Effector memory CD8-positive, alpha-beta T cell (primary cell): Measurements from ENCODE around the gene CYB5R2.

Experiments
- ATAC-seq: fragments of 150-1000 bp; cut with Tn5 transposase; replicated peaks from 2 replicates; pipeline ENCODE4 v1.10.0; 2021; ENCODE audit warnings: mild to moderate bottlenecking, moderate library complexity
- DNase-seq, 3 experiments: peaks; one replicate each; pipeline ENCODE4 v3.0.0; 2021
- H3K27ac Mint-ChIP-seq, 2 donors: one replicate each; pipeline ENCODE4 v1.8.0; 2022; ENCODE audit warnings: mild to moderate bottlenecking in 2 of 2, mixed read lengths in 2 of 2, moderate library complexity in 2 of 2
- H3K27me3 Mint-ChIP-seq, 2 donors: one replicate each; pipeline ENCODE4 v1.8.0; 2022; ENCODE audit warnings: mixed read lengths in 2 of 2
- H3K36me3 Mint-ChIP-seq: one replicate; pipeline ENCODE4 v1.8.0; 2022; ENCODE audit warnings: mild to moderate bottlenecking, moderate library complexity, mixed read lengths; ENCODE audit not compliant: insufficient read depth
- H3K4me1 Mint-ChIP-seq, 2 donors: one replicate each; pipeline ENCODE4 v1.8.0; 2022; ENCODE audit warnings: low read depth in 2 of 2, mixed read lengths in 2 of 2
- H3K4me3 Mint-ChIP-seq, 2 donors: one replicate each; pipeline ENCODE4 v1.8.0; 2022; ENCODE audit warnings: mild to moderate bottlenecking in 2 of 2, mixed read lengths in 2 of 2, moderate library complexity in 2 of 2
- H3K9me3 Mint-ChIP-seq, 2 donors: one replicate each; pipeline ENCODE4 v1.8.0; 2022; ENCODE audit warnings: mixed read lengths in 2 of 2

CYB5R2 gene

DNA sequence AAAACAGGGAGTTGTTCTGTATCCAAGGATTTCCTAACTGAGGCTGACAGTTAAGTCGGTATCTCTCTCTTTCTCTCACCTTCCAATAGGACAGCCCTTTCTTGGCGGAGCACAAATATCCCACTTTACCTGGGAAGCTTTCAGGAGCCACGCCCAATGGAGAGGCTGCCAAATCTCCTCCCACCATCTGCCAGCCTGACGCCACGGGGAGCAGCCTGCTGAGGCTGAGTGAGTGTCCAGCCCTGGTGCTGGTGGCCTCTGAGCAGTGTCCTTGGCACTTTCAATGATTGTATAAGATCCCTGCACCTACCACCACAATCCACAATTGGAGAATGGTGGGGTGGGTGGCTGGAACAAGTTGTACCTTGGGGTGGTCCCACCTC lies 33.7 kb downstream of the CYB5R2 start:
- H3K27me3 Mint-ChIP-seq, result no peaks in the 10 kb centered on the region
- H3K27ac Mint-ChIP-seq, result no peak overlapping the region
- DNase-seq (no peak), ATAC-seq (no peak)
- no peak overlapping the region for H3K4me3 Mint-ChIP-seq
- peaks cover 4% of the 10 kb centered on the region for H3K36me3 Mint-ChIP-seq
- no peaks in the 10 kb centered on the region for H3K9me3 Mint-ChIP-seq
- H3K4me1 Mint-ChIP-seq, result no peaks in the 10 kb centered on the region

DNA sequence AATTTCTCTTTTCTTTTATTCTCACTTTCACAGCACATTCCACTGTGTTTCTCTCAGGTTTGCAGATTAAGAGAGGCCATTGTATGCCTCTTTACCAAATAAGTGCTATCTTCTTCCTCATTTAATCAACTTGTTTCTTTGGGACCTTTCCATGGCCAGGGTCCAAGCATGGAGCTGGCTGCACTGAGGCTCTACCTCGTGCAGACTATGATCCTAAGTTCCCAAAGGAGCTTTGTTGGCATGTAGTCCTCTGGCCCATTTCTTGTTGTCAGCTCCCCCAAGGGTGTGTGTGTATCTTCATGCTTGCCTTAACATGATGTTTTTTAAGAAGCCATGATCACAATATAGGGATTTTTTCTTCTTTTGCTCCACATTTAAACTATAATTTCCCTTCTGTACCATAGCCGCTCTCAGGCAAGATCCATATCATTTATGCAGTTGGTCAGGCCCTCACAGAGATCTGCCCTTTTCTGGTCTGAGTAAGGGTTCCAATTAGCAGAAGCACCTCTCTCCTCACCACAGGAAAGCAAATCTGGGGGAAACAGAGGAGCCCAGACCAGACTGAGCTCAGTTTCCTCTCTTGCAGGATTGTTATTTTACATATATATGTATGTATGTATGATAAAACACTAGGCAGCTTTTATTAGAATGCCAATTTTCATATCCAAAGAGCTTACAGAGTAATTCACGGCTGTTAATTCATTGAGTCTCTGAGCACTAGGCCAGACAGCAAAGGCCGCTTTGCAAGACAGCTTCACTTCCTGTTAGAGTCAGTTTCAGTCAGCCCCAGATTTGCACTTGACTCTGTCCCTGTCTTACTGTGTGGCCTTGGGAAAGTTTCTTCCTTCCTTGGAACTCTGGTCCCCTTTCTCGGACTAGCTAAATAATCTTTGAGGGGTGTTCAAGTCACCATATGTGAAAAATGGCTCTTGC lies 34.3 kb downstream of the CYB5R2 start:
- no peaks in the 10 kb centered on the region for H3K4me1 Mint-ChIP-seq
- peaks cover 4% of the 10 kb centered on the region for H3K36me3 Mint-ChIP-seq

DNA sequence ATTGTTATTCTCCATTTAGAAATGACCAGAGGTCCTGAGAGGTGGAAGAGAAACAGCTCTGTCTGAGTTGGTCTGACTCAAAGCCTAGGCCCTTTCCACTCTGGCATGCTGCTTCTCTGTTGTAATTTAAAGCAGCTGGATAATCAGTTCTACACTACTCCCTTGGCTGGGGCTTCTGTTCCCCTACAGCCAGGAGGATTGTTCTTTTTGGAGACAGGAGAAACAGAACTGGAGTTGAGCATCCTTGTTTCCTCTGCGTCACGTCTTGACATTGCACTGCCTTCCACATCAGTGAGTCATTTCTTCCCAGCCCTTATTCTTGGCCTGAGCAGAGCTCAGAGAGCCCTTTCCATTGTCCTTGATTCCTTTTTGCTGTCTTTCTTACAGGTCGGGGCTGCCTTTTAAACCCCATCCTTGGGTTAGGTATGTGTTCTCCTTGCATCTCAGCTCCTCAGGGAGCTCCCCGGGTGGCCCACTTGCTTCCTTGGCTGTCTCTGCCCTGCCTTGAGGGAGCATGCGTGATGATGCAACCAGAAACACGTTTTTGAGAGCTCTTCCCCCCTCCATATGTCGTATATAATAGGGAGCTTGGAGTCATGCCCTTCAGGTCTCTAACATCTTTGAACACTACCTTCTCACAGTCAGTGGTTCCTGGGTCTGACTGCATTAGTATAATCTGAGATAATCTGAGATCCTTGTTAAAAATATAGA lies 35.7 kb downstream of the CYB5R2 start:
- Mint-ChIP-seq H3K4me3 (no peak overlapping the region), H3K9me3 (no peaks in the 10 kb centered on the region), H3K27me3 (no peaks in the 10 kb centered on the region), H3K36me3 (peaks cover 4% of the 10 kb centered on the region), H3K4me1 (no peaks in the 10 kb centered on the region), H3K27ac (no peak overlapping the region)
- DNase-seq, result no peak
- ATAC-seq, result no peak

More for the DNA sequence above, 34.3 kb downstream of the CYB5R2 start:
- no peak overlapping the region for H3K4me3 Mint-ChIP-seq
- ATAC-seq (no peak), DNase-seq (no peak)
- H3K27ac Mint-ChIP-seq, result no peak overlapping the region
- no peaks in the 10 kb centered on the region for H3K27me3 Mint-ChIP-seq
- H3K9me3 Mint-ChIP-seq, result no peaks in the 10 kb centered on the region

DNA sequence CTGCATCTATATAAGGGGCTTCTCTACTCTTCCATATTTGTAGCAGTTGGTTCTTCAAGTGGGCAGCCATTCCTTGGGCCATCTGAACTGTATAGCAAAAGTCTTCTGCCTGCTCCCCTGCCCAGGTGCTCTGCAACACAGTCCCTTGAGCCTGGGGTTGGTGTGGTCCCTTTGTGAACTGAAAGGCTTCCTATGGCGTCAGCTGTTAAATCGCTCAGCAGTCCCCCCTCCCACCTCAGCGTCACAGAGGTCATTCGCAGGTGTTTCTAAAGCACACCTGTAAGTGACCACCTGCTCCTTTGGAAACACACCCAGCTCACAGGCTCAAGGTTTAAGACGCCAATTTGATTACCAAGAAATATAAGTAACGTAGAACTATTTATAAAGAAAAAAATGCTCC lies 37.0 kb downstream of the CYB5R2 start:
- H3K36me3 Mint-ChIP-seq, result peaks cover 4% of the 10 kb centered on the region
- no peak overlapping the region for H3K27ac Mint-ChIP-seq
- no peak for DNase-seq
- H3K4me1 Mint-ChIP-seq, result no peaks in the 10 kb centered on the region
- no peaks in the 10 kb centered on the region for H3K27me3 Mint-ChIP-seq
- no peak for ATAC-seq
- no peaks in the 10 kb centered on the region for H3K9me3 Mint-ChIP-seq
- H3K4me3 Mint-ChIP-seq, result no peak overlapping the region

DNA sequence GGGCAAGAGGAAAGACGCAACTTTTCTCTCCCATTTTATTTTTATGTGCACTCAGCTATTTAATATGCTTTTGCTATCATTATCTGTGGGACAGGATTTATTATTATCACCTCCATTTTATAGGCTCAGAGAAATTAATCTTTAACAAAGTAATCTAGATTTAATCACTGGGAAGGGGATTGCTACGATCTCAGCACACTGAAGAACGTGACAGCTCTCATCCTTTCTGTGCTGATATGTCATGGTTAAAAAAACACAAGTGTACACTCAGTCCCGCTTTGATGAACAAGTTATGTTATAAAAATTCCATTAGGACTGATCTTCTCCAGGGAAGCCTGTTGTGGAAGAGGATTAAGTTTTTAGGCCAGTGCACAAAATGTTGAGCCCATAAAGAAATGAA lies 37.6 kb downstream of the CYB5R2 start:
- Mint-ChIP-seq H3K4me3 (no peak overlapping the region), H3K27me3 (no peaks in the 10 kb centered on the region), H3K9me3 (no peaks in the 10 kb centered on the region), H3K36me3 (peaks cover 4% of the 10 kb centered on the region), H3K4me1 (no peaks in the 10 kb centered on the region), H3K27ac (no peak overlapping the region)
- ATAC-seq (no peak), DNase-seq (no peak)

DNA sequence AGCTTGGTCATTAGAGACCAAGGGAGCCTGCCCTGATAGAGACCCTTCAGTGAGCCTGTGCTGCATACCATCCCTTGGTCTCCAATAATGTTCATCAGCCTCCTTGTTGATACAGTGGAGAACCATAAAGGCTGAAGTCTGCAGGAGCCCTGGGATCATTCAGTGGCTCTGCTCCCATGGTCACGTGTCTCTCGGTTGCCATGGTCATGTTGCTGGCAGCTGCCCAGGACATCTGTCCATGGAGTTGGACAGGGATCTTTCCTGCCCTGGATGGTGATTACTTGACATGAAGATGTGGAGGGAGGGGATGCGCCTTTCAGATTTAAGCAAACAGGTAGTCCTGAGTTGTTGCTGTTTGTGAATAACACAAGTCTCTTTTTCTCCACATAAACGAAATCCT lies 38.2 kb downstream of the CYB5R2 start:
- DNase-seq (no peak), ATAC-seq (no peak)
- Mint-ChIP-seq H3K36me3 (peaks cover 4% of the 10 kb centered on the region), H3K4me1 (no peaks in the 10 kb centered on the region), H3K4me3 (no peak overlapping the region), H3K27ac (no peak overlapping the region), H3K9me3 (no peaks in the 10 kb centered on the region), H3K27me3 (no peaks in the 10 kb centered on the region)

DNA sequence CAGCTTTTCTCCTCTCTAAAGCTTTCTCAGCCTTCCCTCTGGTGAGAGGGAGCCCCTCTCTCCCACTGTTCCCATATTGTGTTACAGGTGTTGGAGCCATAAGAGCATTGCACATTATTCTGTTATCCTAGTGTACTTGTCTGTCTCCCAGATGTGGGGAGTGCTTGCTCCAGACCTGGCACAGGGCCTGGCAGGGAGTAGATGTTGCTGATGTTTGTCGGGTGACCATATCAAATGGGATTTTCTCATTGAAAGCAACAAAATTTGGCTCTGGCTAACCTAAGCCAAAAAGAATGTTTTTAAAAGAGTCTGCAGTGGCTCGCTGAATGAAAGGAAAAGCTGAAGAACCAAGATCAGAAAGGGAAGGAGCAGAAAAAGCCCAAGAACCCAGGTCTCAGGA lies 41.1 kb downstream of the CYB5R2 start:
- Mint-ChIP-seq H3K36me3 (peaks cover 4% of the 10 kb centered on the region), H3K4me3 (no peak overlapping the region), H3K27ac (no peak overlapping the region), H3K4me1 (no peaks in the 10 kb centered on the region), H3K27me3 (no peaks in the 10 kb centered on the region), H3K9me3 (no peaks in the 10 kb centered on the region)
- DNase-seq (no peak), ATAC-seq (no peak)

DNA sequence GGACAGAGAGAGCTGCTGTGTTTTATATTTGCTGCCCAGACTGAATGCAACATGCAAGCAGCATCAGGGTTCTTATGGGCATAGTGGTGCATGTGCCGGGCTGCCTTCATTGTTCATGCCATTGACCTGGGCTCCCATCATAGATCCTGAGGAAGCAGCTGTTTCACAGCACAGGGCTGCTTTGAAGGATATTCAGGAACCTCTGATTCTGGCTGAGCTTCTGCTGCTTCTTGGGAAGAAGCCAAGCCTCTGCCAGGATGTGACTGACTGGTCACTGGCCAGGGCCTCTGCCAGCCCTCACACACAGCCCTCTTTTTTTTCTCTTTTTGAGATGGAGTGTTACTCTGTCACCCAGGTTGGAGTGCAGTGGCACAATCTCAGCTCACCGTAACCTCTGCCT lies 43.3 kb downstream of the CYB5R2 start:
- ATAC-seq, result no peak
- Mint-ChIP-seq H3K4me1 (no peaks in the 10 kb centered on the region), H3K4me3 (no peak overlapping the region), H3K27ac (no peak overlapping the region), H3K9me3 (no peaks in the 10 kb centered on the region), H3K36me3 (no peaks in the 10 kb centered on the region), H3K27me3 (no peaks in the 10 kb centered on the region)
- no peak for DNase-seq

DNA sequence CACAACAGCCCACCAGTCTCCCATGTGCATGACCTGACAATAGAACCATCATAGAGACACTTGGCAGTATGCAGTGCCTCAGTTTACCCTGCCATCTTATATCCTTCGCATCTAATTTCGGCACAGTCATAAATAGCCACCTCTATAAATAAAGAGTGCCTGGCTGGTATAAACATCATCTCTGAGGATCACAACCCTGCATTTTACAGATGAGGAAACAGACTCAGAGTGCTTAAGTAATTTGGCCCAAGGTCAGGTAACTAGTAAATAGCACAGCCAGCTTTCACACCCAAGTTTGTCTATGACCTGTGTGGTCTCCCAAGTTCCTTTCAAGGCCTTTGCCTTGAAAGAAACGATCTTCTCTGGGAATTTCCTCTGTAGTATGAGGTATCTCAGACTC lies 44.6 kb downstream of the CYB5R2 start:
- Mint-ChIP-seq H3K4me1 (no peaks in the 10 kb centered on the region), H3K36me3 (no peaks in the 10 kb centered on the region), H3K27ac (no peak overlapping the region)

DNA sequence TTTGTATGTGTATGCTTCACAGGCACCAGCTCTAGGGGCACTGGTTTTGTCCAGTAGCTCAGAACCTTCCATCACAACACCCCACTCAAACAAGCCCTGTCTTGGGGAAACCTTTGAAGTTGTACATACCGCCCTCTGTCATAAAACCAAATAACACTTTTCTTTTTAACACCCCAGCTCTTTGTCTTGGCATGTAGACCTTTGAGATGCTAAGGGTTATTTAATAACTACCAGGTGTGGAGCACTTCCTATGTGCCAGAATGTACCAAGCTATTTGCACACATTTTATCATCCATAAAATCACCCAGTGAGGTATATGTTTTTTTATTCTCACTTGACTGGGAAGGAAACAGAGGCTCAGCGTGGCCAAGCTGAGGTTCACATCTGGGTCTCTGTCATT lies 50.6 kb downstream of the CYB5R2 start:
- no peaks in the 10 kb centered on the region for H3K27me3 Mint-ChIP-seq
- H3K36me3 Mint-ChIP-seq, result no peaks in the 10 kb centered on the region
- no peaks in the 10 kb centered on the region for H3K4me1 Mint-ChIP-seq
- no peak overlapping the region for H3K27ac Mint-ChIP-seq
- H3K9me3 Mint-ChIP-seq, result no peaks in the 10 kb centered on the region
- DNase-seq, result no peak
- no peak overlapping the region for H3K4me3 Mint-ChIP-seq
- no peak for ATAC-seq

More for the DNA sequence above, 44.6 kb downstream of the CYB5R2 start:
- DNase-seq, result no peak
- no peak for ATAC-seq
- Mint-ChIP-seq H3K4me3 (no peak overlapping the region), H3K9me3 (no peaks in the 10 kb centered on the region), H3K27me3 (no peaks in the 10 kb centered on the region)

DNA sequence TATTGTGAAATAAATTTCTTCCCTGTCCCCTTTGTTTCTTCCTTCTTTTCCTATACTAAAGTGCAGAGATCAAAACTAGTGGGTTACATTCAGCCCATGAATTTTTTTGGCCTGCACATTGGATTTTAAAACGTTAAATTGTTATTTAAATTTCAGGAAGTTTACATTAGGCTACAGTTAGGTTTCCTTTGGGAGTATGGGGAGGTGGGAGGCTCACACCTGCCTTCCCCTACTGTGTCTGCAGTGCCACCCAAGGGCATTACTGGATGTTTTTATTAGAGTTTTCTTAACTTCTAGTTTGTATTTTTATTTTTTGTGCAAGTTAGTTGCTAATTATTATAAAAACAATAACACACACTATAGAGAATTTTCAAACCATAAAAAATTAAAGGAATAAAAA lies 51.7 kb downstream of the CYB5R2 start:
- Mint-ChIP-seq H3K4me1 (no peaks in the 10 kb centered on the region), H3K9me3 (no peaks in the 10 kb centered on the region), H3K4me3 (no peak overlapping the region), H3K27me3 (no peaks in the 10 kb centered on the region), H3K27ac (no peak overlapping the region), H3K36me3 (no peaks in the 10 kb centered on the region)
- ATAC-seq, result no peak
- DNase-seq, result no peak

DNA sequence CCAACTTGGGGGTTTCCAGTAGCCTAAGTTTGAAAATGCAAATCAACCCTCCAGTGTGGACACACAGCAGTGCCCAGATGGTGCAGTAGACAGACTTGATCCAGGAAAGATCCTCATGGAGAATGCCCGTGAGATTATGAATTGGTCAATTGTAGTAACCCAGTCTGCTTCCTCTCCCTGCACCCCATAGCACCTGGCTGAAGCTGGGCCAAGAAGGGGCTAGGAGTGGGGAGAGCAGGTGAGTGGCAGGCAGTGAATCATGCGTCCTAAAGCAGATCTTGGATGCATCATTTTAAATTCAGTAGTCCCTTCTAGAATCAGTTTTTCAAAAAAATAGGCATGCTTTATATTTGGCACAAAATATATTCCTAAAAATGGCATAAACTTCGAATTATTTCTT lies 52.2 kb downstream of the CYB5R2 start:
- Mint-ChIP-seq H3K9me3 (no peaks in the 10 kb centered on the region), H3K36me3 (no peaks in the 10 kb centered on the region), H3K4me3 (no peak overlapping the region), H3K4me1 (no peaks in the 10 kb centered on the region), H3K27me3 (no peaks in the 10 kb centered on the region), H3K27ac (no peak overlapping the region)
- DNase-seq (no peak), ATAC-seq (no peak)

DNA sequence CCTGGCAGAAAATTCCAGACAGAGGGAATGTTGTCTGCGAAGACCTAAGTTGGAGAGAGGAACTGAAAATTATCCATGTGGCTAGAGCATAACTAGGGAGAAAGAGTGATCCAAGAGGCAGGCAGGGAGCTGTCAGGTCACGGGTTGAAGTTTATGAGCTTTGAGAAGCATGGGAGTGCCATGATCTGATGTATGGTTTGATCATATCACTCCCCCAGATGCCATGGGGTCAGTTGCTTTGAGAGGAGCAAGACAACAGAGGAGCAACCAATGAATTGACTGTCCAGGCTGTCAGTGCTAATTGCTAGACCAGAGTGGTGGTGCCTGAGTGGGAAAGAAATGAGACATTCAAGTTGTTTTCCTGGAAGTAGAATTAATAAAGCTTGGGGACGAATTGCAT lies 54.0 kb downstream of the CYB5R2 start:
- H3K27me3 Mint-ChIP-seq, result no peaks in the 10 kb centered on the region
- ATAC-seq, result no peak
- H3K27ac Mint-ChIP-seq, result no peak overlapping the region
- H3K4me3 Mint-ChIP-seq, result no peak overlapping the region
- H3K4me1 Mint-ChIP-seq, result no peaks in the 10 kb centered on the region
- DNase-seq, result no peak
- H3K9me3 Mint-ChIP-seq, result no peaks in the 10 kb centered on the region
- H3K36me3 Mint-ChIP-seq, result no peaks in the 10 kb centered on the region

DNA sequence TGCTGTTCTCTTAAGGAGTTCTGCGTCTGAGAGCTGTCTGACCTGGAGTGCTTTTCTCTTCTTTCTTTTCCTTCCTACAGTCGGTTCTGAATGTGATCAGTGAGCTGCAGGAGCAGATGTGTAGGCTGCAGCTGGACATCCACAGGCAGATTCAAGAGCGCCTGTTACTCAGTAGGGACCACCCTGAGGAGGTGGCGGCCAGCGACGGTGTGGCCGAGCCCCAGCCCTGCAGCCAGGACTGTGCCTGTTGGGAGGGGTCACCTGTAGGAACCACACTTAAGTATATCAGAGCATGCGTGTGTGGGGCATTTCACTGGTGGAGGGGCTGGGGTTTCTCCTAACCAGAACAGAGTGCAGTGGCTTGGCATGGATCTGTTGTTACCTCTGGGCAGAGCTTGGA lies 56.3 kb downstream of the CYB5R2 start:
- no peak for DNase-seq
- Mint-ChIP-seq H3K27me3 (no peaks in the 10 kb centered on the region), H3K4me3 (no peak overlapping the region), H3K4me1 (no peaks in the 10 kb centered on the region), H3K9me3 (no peaks in the 10 kb centered on the region), H3K27ac (no peak overlapping the region), H3K36me3 (no peaks in the 10 kb centered on the region)
- no peak for ATAC-seq
